ENCODE measurements around the gene GUCY2C.

Gene GUCY2C

DNA sequence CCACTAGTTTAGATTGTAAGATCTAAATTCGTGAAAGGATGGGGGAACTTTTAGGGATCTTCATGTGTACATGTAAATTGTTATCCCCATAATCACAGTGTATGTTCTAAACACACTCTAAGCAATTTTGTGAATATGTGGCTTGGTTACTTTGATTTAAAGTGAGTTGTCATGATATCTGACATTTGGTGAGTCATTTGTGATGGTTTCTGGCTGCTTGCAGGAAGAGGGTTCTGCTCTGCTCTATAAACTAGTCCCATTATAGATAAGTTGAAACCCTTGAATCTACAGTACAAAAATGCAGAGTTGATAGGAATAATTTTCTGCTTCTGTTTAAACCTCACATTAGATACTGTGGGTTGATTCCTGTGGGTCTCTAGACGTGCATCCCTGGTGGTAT is 14.8 kb downstream of the GUCY2C start:
- Histone ChIP-seq H3K27me3 (ENCODE audit: control insufficient read depth in 1 of 2, insufficient read depth in 2 of 2, low read length in 2 of 2) (no peaks in the 10 kb centered on the region), H3K9me3 (ENCODE audit: low read length) (no peaks in the 10 kb centered on the region), H3K36me3 (ENCODE audit: insufficient read depth, low read length) (no peaks in the 10 kb centered on the region), H3K4me3 (ENCODE audit: low read depth in 1 of 2, low read length in 2 of 2) (no peak overlapping the region), H3K27ac (ENCODE audit: low read depth, low read length) (no peak overlapping the region), H3K4me1 (ENCODE audit: insufficient read depth, low read length) (no peaks in the 10 kb centered on the region), H3K9ac (ENCODE audit: low read length) (no peak overlapping the region)

GRCh38 chr12:14681190-14681589 is 15.2 kb downstream of the GUCY2C start:
- H3K4me3 ChIP-seq (ENCODE audit: low read depth in 1 of 2, low read length in 2 of 2): no peak overlapping the region
- H3K4me1 ChIP-seq (ENCODE audit: insufficient read depth, low read length): no peaks in the 10 kb centered on the region
- H3K27me3 ChIP-seq (ENCODE audit: control insufficient read depth in 1 of 2, insufficient read depth in 2 of 2, low read length in 2 of 2): no peaks in the 10 kb centered on the region
- no peak overlapping the region for H3K27ac ChIP-seq (ENCODE audit: low read depth, low read length)
- no peaks in the 10 kb centered on the region for H3K36me3 ChIP-seq (ENCODE audit: insufficient read depth, low read length)
- H3K9me3 ChIP-seq (ENCODE audit: low read length): no peaks in the 10 kb centered on the region
- no peak overlapping the region for H3K9ac ChIP-seq (ENCODE audit: low read length)

- Histone ChIP-seq H3K9me3 (ENCODE audit: low read length) (no peaks in the 10 kb centered on the region), H3K27me3 (ENCODE audit: control insufficient read depth in 1 of 2, insufficient read depth in 2 of 2, low read length in 2 of 2) (no peaks in the 10 kb centered on the region), H3K4me1 (ENCODE audit: insufficient read depth, low read length) (no peaks in the 10 kb centered on the region), H3K36me3 (ENCODE audit: insufficient read depth, low read length) (no peaks in the 10 kb centered on the region), H3K27ac (ENCODE audit: low read depth, low read length) (no peak overlapping the region), H3K9ac (ENCODE audit: low read length) (no peak overlapping the region), H3K4me3 (ENCODE audit: low read depth in 1 of 2, low read length in 2 of 2) (no peak overlapping the region)
Observed at GRCh38 chr12:14678547-14679150, 17.8 kb downstream of the GUCY2C start.

DNA sequence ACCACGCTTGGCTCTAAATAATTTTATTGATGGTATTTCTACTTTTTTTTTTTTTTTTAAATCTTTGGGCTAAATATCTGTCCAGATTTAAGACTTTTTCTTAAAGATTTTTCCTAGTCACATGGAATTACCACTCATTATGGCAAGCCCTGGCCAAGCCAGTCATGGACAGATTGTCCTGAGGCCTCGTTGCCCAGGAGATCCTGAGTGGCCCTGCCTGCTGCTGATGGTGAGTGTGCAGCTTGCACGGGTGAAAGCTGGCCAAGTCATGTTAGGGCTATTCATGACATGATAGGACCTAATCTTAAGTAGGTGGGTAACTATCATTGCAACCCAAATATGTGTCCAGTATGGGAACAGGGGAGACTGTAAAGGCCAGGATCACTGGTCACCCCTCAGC is 27.8 kb downstream of the GUCY2C start:
- H3K4me3 ChIP-seq (ENCODE audit: low read depth in 1 of 2, low read length in 2 of 2): no peak overlapping the region
- H3K9me3 ChIP-seq (ENCODE audit: low read length): no peaks in the 10 kb centered on the region
- no peak overlapping the region for H3K27ac ChIP-seq (ENCODE audit: low read depth, low read length)
- no peaks in the 10 kb centered on the region for H3K36me3 ChIP-seq (ENCODE audit: insufficient read depth, low read length)
- no peaks in the 10 kb centered on the region for H3K4me1 ChIP-seq (ENCODE audit: insufficient read depth, low read length)
- no peak overlapping the region for H3K9ac ChIP-seq (ENCODE audit: low read length)
- no peaks in the 10 kb centered on the region for H3K27me3 ChIP-seq (ENCODE audit: control insufficient read depth in 1 of 2, insufficient read depth in 2 of 2, low read length in 2 of 2)

DNA sequence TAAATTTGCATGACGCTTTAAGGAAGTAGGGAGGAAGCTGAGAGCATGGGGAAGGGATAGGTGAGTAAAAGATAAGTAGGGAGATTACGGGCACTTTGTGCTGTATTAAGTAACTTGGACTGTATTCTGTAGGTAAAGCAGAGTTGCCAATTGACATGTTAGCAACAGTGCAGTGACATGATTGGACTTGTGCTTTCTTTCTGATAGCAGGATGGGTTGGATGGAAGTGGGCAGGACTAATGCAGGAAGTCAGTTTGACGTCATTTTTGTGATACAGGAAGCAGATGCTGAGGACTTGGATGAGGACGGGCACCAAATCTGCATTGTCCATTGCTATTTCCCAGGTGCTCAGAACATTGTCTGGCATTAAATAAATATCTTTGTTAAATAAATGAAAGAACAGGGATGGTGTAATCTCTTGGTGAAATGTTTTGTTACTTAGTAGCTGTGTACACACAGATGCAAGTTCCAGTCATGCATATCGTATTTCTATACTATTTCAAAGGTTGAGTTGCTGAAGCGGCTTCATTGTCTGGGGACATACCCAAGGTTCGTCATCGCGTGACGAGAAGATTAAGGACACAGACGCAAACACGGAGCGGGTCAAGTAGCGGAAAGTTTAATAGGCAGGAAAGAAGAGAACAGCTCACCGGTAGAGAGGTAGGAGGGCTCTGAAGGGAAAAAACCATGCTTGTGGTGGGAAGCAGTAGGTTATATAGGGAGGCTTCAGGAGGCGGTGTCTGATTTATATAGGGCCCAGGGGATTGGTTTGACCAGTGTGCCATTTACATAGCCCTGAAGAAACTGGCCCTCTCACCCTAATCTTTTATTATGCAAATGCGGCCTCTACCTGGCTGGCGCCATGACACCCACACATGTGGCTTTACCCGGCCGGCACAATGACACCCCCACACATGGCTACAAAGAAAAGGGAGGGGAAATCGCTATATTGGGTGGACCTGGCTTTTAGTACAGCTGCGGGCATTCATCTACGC is 30.7 kb downstream of the GUCY2C start:
- H3K27ac ChIP-seq (ENCODE audit: low read depth, low read length): no peak overlapping the region
- no peaks in the 10 kb centered on the region for H3K27me3 ChIP-seq (ENCODE audit: control insufficient read depth in 1 of 2, insufficient read depth in 2 of 2, low read length in 2 of 2)
- no peaks in the 10 kb centered on the region for H3K4me1 ChIP-seq (ENCODE audit: insufficient read depth, low read length)
- H3K9me3 ChIP-seq (ENCODE audit: low read length): no peaks in the 10 kb centered on the region
- no peaks in the 10 kb centered on the region for H3K36me3 ChIP-seq (ENCODE audit: insufficient read depth, low read length)
- H3K9ac ChIP-seq (ENCODE audit: low read length): no peak overlapping the region
- H3K4me3 ChIP-seq (ENCODE audit: low read depth in 1 of 2, low read length in 2 of 2): no peak overlapping the region

GRCh38 chr12:14664434-14665023 is 31.9 kb downstream of the GUCY2C start:
- no peak overlapping the region for H3K4me3 ChIP-seq (ENCODE audit: low read depth in 1 of 2, low read length in 2 of 2)
- no peaks in the 10 kb centered on the region for H3K36me3 ChIP-seq (ENCODE audit: insufficient read depth, low read length)
- no peak overlapping the region for H3K27ac ChIP-seq (ENCODE audit: low read depth, low read length)
- H3K9me3 ChIP-seq (ENCODE audit: low read length): no peaks in the 10 kb centered on the region
- no peak overlapping the region for H3K9ac ChIP-seq (ENCODE audit: low read length)
- no peaks in the 10 kb centered on the region for H3K27me3 ChIP-seq (ENCODE audit: control insufficient read depth in 1 of 2, insufficient read depth in 2 of 2, low read length in 2 of 2)
- H3K4me1 ChIP-seq (ENCODE audit: insufficient read depth, low read length): no peaks in the 10 kb centered on the region

DNA sequence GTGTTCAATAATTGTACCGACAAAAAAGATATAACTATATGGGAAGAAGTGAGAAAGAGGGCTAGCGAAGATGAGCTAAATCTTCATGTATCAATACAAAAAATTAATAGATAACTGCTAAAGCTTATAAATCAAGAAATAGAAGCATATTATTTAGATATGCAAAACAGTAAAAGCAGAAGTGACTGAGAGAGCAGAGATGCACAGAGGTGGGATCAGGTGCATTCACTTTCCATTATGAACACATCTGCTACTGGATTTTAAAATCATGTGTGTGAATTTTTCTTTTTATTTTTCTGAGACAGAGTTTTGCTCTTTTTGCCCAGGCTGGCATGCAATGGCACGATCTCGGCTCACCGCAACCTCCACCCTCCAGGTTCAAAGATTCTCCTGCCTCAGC is 33.4 kb downstream of the GUCY2C start:
- Histone ChIP-seq H3K27me3 (ENCODE audit: control insufficient read depth in 1 of 2, insufficient read depth in 2 of 2, low read length in 2 of 2) (no peaks in the 10 kb centered on the region), H3K4me3 (ENCODE audit: low read depth in 1 of 2, low read length in 2 of 2) (no peak overlapping the region), H3K27ac (ENCODE audit: low read depth, low read length) (no peak overlapping the region), H3K9ac (ENCODE audit: low read length) (no peak overlapping the region), H3K36me3 (ENCODE audit: insufficient read depth, low read length) (no peaks in the 10 kb centered on the region), H3K9me3 (ENCODE audit: low read length) (no peaks in the 10 kb centered on the region), H3K4me1 (ENCODE audit: insufficient read depth, low read length) (no peaks in the 10 kb centered on the region)

DNA sequence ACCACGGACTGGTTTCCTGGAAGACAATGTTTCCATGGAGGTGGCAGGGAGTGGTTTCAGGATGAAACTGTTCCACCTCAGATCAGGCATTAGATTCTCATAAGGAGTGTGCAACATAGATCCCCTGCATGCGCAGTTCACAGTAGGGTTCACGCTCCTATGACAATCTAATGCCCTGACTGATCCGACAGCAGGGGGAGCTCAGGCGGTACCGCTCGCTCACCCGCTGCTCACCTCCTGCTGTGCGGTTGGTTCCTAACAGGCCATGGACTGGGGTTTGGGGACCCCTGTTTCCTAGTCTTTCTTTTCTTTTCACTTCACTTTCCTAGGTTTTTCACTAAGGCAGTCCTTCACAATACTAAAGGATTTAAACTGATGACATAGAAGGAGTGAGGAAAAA is 39.6 kb downstream of the GUCY2C start:
- Histone ChIP-seq H3K27me3 (ENCODE audit: control insufficient read depth in 1 of 2, insufficient read depth in 2 of 2, low read length in 2 of 2) (no peaks in the 10 kb centered on the region), H3K9ac (ENCODE audit: low read length) (no peak overlapping the region), H3K9me3 (ENCODE audit: low read length) (no peaks in the 10 kb centered on the region), H3K36me3 (ENCODE audit: insufficient read depth, low read length) (no peaks in the 10 kb centered on the region), H3K4me3 (ENCODE audit: low read depth in 1 of 2, low read length in 2 of 2) (no peak overlapping the region), H3K27ac (ENCODE audit: low read depth, low read length) (no peak overlapping the region), H3K4me1 (ENCODE audit: insufficient read depth, low read length) (no peaks in the 10 kb centered on the region)

DNA sequence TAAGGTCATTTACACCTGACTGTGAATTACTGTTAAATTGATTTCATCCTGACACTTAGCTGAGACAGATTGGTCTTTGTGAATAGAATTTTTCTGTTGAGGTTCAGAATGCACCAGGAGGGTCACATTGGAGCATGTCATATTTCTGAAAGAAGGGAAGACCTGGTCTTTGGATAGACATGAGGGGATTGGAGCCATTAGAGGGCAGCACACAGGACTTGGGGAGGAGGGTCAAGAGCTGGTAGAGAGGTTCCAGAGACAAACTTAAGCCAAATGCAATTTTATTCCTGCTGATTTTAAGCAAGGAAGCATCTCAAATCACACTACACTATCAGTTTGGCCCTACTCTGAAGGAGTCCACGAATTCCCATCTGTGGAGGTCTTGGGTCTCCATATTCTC is 41.1 kb downstream of the GUCY2C start:
- H3K9ac ChIP-seq (ENCODE audit: low read length): no peak overlapping the region
- H3K4me1 ChIP-seq (ENCODE audit: insufficient read depth, low read length): no peaks in the 10 kb centered on the region
- no peak overlapping the region for H3K4me3 ChIP-seq (ENCODE audit: low read depth in 1 of 2, low read length in 2 of 2)
- no peaks in the 10 kb centered on the region for H3K9me3 ChIP-seq (ENCODE audit: low read length)
- H3K27me3 ChIP-seq (ENCODE audit: control insufficient read depth in 1 of 2, insufficient read depth in 2 of 2, low read length in 2 of 2): no peaks in the 10 kb centered on the region
- H3K27ac ChIP-seq (ENCODE audit: low read depth, low read length): no peak overlapping the region
- no peaks in the 10 kb centered on the region for H3K36me3 ChIP-seq (ENCODE audit: insufficient read depth, low read length)

- H3K36me3 ChIP-seq (ENCODE audit: insufficient read depth, low read length): no peaks in the 10 kb centered on the region
- no peak overlapping the region for H3K9ac ChIP-seq (ENCODE audit: low read length)
- H3K4me1 ChIP-seq (ENCODE audit: insufficient read depth, low read length): no peaks in the 10 kb centered on the region
- H3K27me3 ChIP-seq (ENCODE audit: control insufficient read depth in 1 of 2, insufficient read depth in 2 of 2, low read length in 2 of 2): no peaks in the 10 kb centered on the region
- no peak overlapping the region for H3K4me3 ChIP-seq (ENCODE audit: low read depth in 1 of 2, low read length in 2 of 2)
- no peak overlapping the region for H3K27ac ChIP-seq (ENCODE audit: low read depth, low read length)
- no peaks in the 10 kb centered on the region for H3K9me3 ChIP-seq (ENCODE audit: low read length)
Observed at GRCh38 chr12:14654842-14655241, 41.6 kb downstream of the GUCY2C start.

- Histone ChIP-seq H3K9ac (ENCODE audit: low read length) (no peak overlapping the region), H3K27me3 (ENCODE audit: control insufficient read depth in 1 of 2, insufficient read depth in 2 of 2, low read length in 2 of 2) (no peaks in the 10 kb centered on the region), H3K9me3 (ENCODE audit: low read length) (no peaks in the 10 kb centered on the region), H3K4me1 (ENCODE audit: insufficient read depth, low read length) (no peaks in the 10 kb centered on the region), H3K4me3 (ENCODE audit: low read depth in 1 of 2, low read length in 2 of 2) (no peak overlapping the region), H3K27ac (ENCODE audit: low read depth, low read length) (no peak overlapping the region), H3K36me3 (ENCODE audit: insufficient read depth, low read length) (no peaks in the 10 kb centered on the region)
Observed at GRCh38 chr12:14654416-14654815, 42.0 kb downstream of the GUCY2C start.
